ENCODE measurements around the gene CNTFR. TPM values are rescaled to one million over a fixed set of nuclear protein-coding genes. Genes with fewer than 3 reads are reported as not detected.

The CNTFR gene
- polyA plus RNA-seq, 3 donors, result 31.6 to 48.1 (median 45.5) TPM

GRCh38 chr9:34575241-34575640 lies 14.3 kb downstream of the CNTFR start:
- DNase-seq, result no peak

GRCh38 chr9:34574571-34574970 lies 15.0 kb downstream of the CNTFR start:
- DNase-seq, result no peak

- DNase-seq, result no peak
Observed at GRCh38 chr9:34573599-34574325, 15.8 kb downstream of the CNTFR start.

DNA sequence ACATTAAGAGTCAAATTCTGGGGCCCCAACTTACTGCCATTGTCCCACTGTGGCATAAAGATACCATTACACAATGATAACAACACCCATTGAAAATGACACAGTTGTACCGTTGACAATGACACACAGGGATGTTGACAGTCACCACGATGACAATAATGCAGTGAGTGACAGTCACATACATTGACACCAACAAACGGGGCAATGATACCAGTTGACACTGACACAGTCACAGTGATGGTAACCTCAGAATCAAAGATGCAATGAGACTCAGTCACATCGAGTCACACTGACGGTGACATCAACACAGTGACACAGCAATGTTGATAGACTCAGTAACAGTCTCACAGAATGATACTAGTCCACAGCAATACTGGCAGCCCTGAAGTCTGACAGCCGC lies 16.9 kb downstream of the CNTFR start:
- DNase-seq, result no peak

DNA sequence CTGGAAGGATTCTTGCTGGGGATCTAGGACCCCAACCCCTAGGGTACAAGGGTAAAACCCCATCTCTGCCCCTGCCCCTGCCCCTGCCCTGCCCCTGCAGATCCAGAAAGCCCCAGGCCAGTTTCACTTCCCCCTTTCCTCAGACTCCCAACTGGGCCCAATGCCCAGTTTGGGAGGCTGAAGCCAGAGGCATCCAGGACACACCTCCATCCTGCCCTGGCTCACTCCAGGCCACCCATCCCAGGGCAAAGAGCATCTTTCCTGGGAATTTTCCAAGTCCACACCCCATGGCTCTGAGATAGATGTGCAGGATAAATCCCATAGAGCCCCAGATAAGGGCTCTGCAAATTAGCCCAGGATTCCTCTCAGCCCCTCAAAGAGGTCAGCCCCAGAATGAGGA lies 17.4 kb downstream of the CNTFR start:
- DNase-seq, result no peak

GRCh38 chr9:34571481-34571810 lies 18.1 kb downstream of the CNTFR start:
- no peak for DNase-seq

GRCh38 chr9:34570809-34571480 lies 18.6 kb downstream of the CNTFR start:
- no peak for DNase-seq

DNA sequence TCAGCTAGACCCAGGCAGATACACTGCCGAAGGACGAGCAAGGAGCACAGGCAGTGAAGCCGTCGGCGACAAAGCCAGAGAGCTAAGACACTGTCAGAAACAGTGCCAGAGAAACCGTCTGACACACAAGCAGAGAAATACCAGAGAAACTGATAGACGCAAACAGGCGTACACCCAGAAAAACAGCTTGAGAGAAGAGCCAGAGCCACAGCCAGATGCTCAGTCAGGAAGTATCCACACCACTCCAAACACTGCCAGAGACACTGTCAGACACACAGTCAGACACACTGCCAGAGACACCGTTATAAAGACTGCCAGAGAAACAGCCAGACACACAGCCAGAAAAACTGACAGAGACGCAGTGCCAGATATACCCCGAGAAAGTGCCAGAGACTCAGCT lies 19.1 kb downstream of the CNTFR start:
- no peak for DNase-seq

DNA sequence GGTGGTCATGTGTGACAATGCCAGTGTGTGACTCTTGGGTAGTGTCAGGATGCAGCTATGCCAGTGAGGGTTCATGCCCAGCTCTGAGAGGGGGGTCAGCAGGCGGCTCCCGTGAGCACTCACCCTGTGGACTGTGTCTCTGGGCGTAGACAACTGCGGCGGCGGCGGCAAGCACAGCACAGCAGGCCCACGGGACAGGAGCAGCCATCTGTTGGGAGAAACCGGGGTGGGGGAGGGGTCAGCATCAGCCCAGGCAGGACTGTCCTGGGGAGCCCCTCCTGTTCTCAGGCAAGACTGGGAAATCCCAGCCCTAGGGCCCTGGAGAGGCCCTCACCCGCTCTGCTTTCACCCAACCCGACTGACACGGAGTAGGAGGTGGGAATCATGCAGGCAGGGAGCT lies 20.8 kb downstream of the CNTFR start:
- no peak for DNase-seq

DNA sequence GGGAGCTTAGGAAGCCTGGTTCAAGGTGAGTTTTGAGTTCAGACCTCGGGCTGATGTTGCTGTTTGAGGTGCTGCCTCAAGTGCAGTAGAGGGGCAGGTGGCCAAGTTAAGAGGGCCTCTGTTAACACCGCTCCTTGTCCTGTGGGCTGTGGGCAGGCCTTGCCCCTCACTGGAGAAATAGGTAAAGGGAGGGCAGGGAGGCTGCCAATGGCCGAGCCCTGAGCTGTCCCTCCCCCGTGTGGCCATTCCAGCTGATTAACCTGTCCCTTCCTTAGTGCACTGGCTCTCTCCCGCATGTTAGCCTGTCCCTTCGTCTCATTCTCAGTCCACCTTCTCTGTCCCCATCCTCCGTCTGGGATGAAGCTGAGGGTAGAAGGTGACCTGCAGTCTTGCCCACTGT lies 21.4 kb downstream of the CNTFR start:
- DNase-seq, result no peak

DNA sequence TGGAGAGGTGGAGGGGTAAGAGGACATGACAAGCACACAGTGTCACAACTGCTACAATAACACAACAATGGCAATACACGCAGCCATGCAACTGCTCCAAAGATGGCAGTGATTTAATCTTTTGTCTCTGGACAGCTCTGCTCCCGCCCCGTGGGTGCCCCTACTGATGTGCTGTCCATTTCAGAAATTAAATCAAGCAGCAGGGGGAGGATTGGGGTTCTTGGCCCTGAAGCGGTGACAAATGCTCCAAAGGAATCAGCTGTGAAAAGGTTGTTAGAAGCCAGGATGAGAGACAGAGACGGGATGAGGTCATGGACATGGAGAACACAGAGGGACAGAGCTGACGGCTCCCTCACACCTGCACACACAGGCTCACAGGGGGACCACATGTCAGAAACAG lies 22.6 kb downstream of the CNTFR start:
- DNase-seq, result no peak

- no peak for DNase-seq
Observed at GRCh38 chr9:34566322-34566721, 23.2 kb downstream of the CNTFR start.

- no peak for DNase-seq
Observed at GRCh38 chr9:34565856-34566255, 23.7 kb downstream of the CNTFR start.

- DNase-seq, result no peak
Observed at GRCh38 chr9:34564617-34565016, 24.9 kb downstream of the CNTFR start.

- DNase-seq, result no peak
Observed at GRCh38 chr9:34563262-34563661, 26.3 kb downstream of the CNTFR start.

DNA sequence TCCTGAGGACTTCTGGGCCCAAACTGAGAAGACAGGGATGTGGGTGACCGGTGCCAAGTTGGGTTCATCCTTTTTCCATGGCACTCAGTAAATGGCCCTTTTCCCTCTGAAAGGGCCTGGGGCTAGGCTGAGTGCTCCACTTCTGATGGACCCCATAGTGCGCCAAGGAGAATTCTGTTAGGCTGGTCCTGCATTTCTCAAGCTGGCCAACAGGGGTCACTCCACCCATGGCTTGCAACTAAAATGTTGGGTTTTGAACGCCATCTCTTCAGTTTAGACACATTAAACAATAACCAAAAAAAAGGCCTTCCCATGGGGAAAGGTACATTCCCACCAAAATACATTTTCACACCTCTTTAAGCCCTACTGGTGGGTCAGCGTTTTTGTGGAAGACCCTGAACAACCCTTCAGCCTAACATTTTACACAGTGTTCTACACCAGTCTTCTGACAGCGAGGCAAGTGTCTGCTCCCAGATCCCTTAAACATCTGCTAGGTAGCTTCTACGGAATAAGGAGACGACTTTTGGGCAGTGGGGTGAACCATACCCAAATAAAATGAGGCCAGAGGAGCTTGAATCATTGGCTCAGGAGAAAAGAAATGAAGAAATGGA lies 27.3 kb downstream of the CNTFR start:
- no peak for DNase-seq

DNA sequence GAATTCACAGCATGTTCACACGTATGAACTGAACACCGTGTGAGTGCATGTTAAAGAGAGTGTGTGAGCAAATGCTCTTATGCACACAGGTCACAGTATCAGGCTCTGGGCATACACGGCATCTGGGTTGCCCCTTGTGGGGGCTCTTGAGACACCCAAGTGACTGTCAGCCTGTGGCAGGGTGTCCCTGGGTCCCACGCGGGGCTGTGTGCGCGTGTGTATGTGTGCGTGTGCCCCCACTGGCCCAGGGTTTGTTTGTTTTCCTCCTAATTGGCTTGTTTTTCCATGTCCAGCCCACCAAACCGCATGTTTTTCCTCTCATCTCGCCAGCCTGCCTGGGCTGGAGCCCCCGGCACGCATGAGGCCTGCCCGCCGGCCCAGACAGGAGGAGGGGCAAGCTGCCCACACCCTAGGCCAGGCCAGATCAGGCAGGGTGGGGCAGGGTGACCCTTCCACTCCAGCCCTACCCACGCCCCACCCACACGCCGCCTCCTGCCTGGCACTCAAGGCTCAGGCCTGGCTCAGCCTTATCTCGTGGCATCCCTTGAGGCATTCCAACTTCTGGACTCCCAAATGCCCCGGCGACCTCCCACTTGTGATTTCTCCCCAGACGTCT lies 28.8 kb downstream of the CNTFR start:
- DNase-seq, result no peak

GRCh38 chr9:34559624-34560455 lies 29.7 kb downstream of the CNTFR start:
- DNase-seq, result peak; percentile 83

DNA sequence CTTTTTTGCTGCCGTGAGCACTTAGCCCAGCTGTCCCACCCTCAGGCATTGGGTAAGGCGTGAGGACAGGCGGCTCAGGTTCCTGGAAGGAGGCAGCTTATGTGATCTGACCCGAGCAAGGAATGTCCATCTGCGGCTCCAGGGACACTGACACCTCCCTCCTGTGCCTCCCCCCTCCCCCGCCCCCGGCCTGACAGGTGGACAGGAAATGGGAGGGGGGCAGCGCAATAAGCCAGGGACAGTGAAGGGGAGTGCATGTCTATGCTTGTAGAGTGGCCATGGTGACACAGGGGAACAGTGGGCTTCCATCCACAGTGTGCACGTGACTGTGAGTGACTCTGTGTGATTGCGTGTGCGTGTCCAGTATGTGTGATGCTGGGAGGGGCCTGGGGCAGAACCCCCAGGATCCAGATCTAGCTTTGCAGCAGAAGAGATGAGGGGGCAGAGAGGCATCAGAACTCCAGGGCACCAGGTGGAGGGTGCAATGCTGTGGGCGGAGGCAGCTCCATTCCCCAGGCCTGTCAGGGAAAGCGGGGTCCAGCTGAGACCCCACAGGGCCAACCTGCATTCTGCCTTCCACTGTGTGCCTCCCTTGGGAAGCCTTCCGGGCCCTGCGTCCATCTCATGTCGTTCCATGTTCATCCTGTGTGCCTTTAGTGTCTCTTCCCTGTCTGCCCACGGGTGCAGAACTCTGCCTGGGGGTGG lies 30.5 kb downstream of the CNTFR start:
- peak; percentile 82 for DNase-seq

DNA sequence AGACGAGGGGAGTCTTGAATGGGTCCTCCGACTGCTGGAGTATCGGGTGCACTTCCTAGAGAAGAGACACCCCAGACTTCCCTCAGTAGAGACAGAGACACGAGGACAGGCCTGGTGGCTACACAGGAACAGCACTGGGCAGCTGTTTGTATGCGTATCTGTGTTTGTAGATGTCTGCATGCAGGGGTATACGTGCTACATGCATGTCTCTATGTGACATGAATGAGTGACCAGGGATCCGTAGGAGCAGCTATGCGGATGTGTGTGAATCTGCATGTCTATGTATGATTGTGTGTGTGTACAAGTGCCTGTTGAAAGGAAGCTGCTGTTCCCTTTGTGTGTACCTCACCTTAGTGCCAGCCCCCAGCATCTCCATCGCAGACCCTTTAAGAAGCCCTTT lies 31.2 kb downstream of the CNTFR start:
- no peak for DNase-seq

Measured in renal pelvis (tissue), 4 donors.